ENCODE measurements around the gene C5.

The C5 gene

DNA sequence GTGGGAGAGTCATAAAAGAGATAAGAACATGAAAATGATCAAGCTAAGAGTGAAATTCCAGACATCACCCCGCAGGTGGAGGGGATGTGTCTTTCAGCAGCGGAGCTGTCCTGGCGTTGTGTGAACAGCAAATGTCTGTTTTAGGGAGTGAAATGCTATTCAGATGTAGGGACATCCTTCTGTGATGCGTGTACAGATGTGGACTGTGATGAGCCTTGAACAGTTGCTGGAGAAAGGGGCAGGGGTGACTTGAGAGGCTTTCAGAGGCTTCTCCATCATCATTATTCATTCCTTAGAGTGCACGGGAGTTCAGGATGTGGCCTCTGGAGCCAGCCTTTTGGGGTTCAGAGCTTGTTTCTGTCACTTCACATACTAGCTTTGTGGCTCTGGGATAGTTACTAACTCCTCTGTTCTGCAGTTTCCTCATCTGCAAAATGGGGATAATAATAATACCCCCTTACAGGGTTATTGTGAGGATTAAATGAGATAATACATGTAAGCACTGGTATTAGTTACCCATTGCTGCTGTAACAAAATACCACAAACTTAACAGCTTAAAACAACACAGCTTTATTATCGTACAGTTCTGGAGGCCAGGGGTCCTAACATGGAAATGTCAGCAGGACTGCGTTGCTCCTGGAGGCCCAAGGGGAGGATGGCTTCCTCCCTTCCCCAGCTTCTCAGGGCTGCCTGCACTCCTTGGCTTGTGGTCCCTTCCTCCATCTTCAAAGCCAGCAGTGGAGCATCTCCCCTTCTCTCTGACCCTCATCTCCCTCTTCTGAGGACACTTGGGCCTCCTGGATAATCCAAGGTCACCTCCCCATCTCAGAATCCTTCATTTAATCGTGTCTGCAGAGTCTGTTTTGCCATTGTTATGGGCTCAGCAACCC, 132.8 kb downstream of the C5 start:
- Mint-ChIP-seq H3K4me1 (ENCODE audit: low read depth) (peaks cover 71% of the 10 kb centered on the region), H3K4me3 (peak overlapping the region; percentile 69), H3K36me3 (ENCODE audit: low read depth) (peaks cover 87% of the 10 kb centered on the region)

DNA sequence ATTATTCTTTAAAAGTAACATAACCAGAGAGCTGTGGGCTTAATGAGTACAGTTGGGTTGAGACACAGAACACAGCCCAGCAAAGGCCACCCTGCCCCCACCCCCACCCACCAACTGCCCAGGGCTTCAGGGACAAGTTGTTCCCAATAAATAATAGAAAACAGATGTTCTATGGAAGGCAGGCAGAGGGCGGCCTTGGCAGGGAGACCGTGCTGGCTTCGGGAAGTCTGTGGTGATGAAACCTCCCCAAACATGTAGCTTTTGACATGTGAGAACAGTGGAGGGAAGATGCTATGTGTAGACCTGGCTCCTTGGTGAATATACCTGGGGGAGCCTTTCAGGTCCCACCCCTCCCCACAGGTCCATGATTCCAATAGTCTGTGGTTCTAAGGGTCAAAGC, 133.5 kb downstream of the C5 start:
- peak overlapping the region; percentile 86 for H3K27ac Mint-ChIP-seq
- no peak for DNase-seq (ENCODE audit: low spot score)
- H3K9me3 Mint-ChIP-seq = peaks cover 4% of the 10 kb centered on the region
- H3K36me3 Mint-ChIP-seq (ENCODE audit: low read depth) = peaks cover 87% of the 10 kb centered on the region
- H3K4me1 Mint-ChIP-seq (ENCODE audit: low read depth) = peaks cover 69% of the 10 kb centered on the region
- H3K27me3 Mint-ChIP-seq (ENCODE audit: low read depth) = no peaks in the 10 kb centered on the region
- peak overlapping the region; percentile 69 for H3K4me3 Mint-ChIP-seq

More for the DNA sequence above, 132.8 kb downstream of the C5 start:
- peak overlapping the region; percentile 80 for H3K27ac Mint-ChIP-seq
- peaks cover 4% of the 10 kb centered on the region for H3K9me3 Mint-ChIP-seq
- no peak for DNase-seq (ENCODE audit: low spot score)
- no peaks in the 10 kb centered on the region for H3K27me3 Mint-ChIP-seq (ENCODE audit: low read depth)

DNA sequence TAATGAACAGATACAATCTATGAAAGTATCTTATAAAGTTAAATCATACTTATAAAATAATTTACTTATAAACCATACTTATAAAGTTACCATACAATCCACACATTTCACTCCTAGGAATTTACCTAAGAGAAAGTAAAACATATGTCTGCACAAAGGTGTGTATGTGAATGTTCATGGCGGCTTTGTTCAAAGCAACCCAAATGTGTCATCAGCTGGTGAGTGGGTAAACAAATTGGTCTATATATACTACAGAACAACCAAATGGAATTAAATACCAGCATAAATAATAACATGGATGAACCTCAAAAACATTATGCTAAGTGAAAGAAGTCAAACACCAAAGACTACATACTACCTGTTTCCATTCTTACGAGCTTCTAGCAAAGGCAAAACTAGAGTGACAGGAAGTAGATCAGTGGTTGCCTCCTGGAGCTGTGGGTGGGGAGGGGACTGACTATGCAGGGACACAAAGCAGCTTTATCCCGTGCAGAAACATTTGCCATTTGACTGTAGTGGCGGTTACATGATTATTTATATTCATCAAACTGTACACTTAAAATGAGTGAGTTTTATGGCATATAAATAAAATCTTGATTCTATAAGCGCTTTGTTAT, 134.1 kb downstream of the C5 start:
- Mint-ChIP-seq H3K36me3 (ENCODE audit: low read depth) (peaks cover 87% of the 10 kb centered on the region), H3K4me1 (ENCODE audit: low read depth) (peaks cover 66% of the 10 kb centered on the region), H3K9me3 (peaks cover 4% of the 10 kb centered on the region), H3K4me3 (peak overlapping the region; percentile 76), H3K27me3 (ENCODE audit: low read depth) (no peaks in the 10 kb centered on the region), H3K27ac (peak overlapping the region; percentile 86)
- peak; percentile 48 for DNase-seq (ENCODE audit: low spot score)

- DNase-seq (ENCODE audit: low spot score) = no peak
- Mint-ChIP-seq H3K27ac (peak overlapping the region; percentile 49), H3K36me3 (ENCODE audit: low read depth) (peaks cover 86% of the 10 kb centered on the region), H3K9me3 (peaks cover 4% of the 10 kb centered on the region), H3K4me3 (no peak overlapping the region), H3K27me3 (ENCODE audit: low read depth) (no peaks in the 10 kb centered on the region), H3K4me1 (ENCODE audit: low read depth) (peaks cover 65% of the 10 kb centered on the region)
Measured at GRCh38 chr9:120914953-120915352, 135.1 kb downstream of the C5 start.

DNA sequence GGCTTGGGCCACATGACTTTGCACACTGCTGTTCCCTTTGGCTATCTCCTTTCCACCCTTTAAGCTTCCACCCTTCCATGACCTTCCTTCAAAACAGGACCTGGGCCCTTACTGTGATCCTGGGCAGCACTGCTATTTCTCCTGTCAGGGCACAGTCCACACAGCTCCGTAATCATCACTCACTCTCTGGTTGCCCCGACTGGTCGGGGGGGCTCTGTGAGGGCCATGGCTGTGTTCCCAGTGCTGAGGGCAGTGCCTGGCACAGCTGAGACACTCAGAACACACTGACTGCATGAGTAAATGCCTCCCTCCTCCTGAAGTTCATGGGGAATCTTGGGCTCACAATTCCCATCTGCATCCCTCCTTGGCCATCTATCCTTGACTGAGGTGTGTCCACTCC, 135.7 kb downstream of the C5 start:
- Mint-ChIP-seq H3K36me3 (ENCODE audit: low read depth) (peaks cover 86% of the 10 kb centered on the region), H3K27me3 (ENCODE audit: low read depth) (no peaks in the 10 kb centered on the region), H3K4me1 (ENCODE audit: low read depth) (peaks cover 62% of the 10 kb centered on the region), H3K4me3 (no peak overlapping the region), H3K9me3 (peaks cover 4% of the 10 kb centered on the region), H3K27ac (no peak overlapping the region)
- no peak for DNase-seq (ENCODE audit: low spot score)

- Mint-ChIP-seq H3K4me3 (no peak overlapping the region), H3K9me3 (peaks cover 4% of the 10 kb centered on the region), H3K4me1 (ENCODE audit: low read depth) (peaks cover 63% of the 10 kb centered on the region), H3K36me3 (ENCODE audit: low read depth) (peaks cover 86% of the 10 kb centered on the region), H3K27me3 (ENCODE audit: low read depth) (no peaks in the 10 kb centered on the region), H3K27ac (no peak overlapping the region)
- DNase-seq (ENCODE audit: low spot score) = no peak
Measured at GRCh38 chr9:120913647-120914264, 136.3 kb downstream of the C5 start.

- Mint-ChIP-seq H3K27ac (peak overlapping the region; percentile 50), H3K9me3 (peaks cover 4% of the 10 kb centered on the region), H3K4me3 (no peak overlapping the region), H3K27me3 (ENCODE audit: low read depth) (no peaks in the 10 kb centered on the region), H3K36me3 (ENCODE audit: low read depth) (peaks cover 85% of the 10 kb centered on the region), H3K4me1 (ENCODE audit: low read depth) (peaks cover 60% of the 10 kb centered on the region)
- DNase-seq (ENCODE audit: low spot score) = no peak
Measured at GRCh38 chr9:120912958-120913646, 137.0 kb downstream of the C5 start.

DNA sequence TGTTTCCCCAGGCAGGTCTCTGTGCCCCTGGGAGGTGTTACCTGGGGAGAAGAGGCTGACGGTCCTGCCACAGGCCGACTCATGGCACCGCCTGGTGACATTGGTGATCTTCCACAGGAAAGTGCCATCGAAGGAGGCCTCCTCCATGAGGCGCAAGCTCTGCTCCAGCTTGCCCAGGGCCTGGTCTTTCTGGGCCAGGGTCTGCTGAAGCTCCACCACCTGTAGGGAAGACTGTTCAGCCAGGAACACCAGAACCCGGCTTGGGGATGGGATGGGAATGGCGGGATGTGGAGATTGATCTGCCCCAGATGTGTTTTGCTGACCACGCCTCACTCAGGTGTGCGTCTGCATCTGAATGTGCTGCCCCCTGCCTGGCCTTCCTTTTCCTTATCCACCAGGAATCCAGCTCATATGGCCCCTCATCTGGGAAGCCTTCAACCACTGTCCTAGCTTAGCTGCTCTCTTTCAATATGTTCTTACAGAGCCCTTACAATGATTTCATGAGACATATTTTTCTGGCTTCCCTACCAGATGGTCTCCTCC, 138.7 kb downstream of the C5 start:
- no peak overlapping the region for H3K4me3 Mint-ChIP-seq
- H3K27me3 Mint-ChIP-seq (ENCODE audit: low read depth) = no peaks in the 10 kb centered on the region
- peak overlapping the region; percentile 42 for H3K27ac Mint-ChIP-seq
- H3K9me3 Mint-ChIP-seq = no peaks in the 10 kb centered on the region
- peaks cover 85% of the 10 kb centered on the region for H3K36me3 Mint-ChIP-seq (ENCODE audit: low read depth)
- DNase-seq (ENCODE audit: low spot score) = no peak
- H3K4me1 Mint-ChIP-seq (ENCODE audit: low read depth) = peaks cover 61% of the 10 kb centered on the region

DNA sequence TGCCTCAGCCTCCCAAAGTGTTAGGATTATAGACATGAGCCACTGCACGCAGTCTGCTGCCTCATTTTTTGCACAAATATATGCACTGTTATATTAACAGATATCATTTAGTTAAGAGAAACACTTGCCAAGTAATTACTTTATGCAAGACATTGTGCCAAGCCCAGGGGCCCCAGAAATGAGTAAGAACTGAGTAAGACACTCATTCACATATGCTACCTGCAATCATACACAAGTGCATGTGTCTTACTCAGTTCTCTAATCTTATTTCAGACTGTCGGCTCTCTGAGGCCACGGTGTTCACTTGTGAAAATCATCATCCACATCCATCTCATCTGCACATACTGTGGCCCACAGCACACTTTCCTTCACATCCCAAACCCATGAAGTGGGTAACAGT, 139.4 kb downstream of the C5 start:
- H3K27ac Mint-ChIP-seq = peak overlapping the region; percentile 42
- no peaks in the 10 kb centered on the region for H3K9me3 Mint-ChIP-seq
- no peaks in the 10 kb centered on the region for H3K27me3 Mint-ChIP-seq (ENCODE audit: low read depth)
- DNase-seq (ENCODE audit: low spot score) = no peak
- H3K4me3 Mint-ChIP-seq = peak overlapping the region; percentile 12
- peaks cover 86% of the 10 kb centered on the region for H3K36me3 Mint-ChIP-seq (ENCODE audit: low read depth)
- peaks cover 61% of the 10 kb centered on the region for H3K4me1 Mint-ChIP-seq (ENCODE audit: low read depth)

DNA sequence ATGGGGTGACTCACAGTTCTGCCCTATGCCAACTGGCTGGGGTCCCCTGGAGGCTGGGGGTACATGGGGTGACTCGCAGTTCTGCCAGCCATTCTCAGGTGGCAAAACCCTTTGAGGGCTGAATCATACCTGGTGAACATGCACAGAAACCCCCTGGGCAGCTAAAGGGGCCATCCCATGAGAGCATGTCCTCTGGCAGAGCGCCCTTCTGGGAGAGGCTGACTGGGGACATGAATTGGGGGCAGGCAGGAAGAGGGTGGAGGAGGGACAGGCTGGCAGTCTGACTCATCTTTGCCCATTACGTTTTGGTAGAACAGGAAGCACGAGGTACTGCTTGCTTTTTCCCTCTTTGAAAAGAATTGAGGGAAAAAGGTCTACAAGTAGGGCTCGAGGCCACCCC, 140.2 kb downstream of the C5 start:
- Mint-ChIP-seq H3K4me1 (ENCODE audit: low read depth) (peaks cover 68% of the 10 kb centered on the region), H3K4me3 (no peak overlapping the region)
- no peak for DNase-seq (ENCODE audit: low spot score)

DNA sequence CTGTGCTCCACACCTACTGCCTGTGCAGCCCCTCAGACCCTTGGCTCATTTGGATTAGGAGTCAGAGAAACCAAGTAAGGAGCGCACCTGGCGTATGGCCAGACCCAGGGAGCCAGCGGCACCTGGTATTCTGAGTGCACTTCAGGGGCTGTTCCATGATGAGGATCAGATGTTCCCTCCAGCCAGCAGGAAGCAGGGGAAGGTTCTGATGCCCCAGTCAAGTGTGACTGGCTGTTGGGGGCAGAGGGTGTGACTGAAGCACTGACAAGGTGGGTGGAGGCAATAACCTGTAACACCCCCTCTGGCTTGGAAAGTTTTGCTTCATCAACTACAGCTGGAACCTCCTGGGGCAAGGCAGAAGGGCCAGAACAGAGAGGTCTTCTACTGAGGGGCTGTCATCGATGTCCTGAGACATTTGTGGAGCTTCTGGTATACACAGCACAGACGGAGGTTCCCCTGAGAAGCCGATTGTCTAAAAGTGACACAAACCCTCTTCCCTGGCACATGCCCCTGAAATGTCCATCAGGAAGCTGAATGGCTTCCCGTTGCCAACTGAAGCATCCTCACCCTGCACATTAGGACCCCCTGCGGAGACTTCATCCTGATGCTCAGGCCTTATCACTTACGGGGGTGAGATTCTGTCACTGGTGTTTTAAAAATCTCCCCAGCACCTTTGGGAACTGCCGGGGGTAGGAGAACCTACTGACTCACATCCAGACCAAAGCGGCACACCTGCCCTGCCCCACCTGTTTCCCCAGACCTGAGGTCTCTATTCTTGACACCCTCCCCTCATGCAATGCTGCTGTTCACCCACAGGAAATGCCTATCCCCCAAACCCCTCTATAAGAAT, 144.5 kb downstream of the C5 start:
- peaks cover 70% of the 10 kb centered on the region for H3K4me1 Mint-ChIP-seq (ENCODE audit: low read depth)
- H3K27ac Mint-ChIP-seq = peak overlapping the region; percentile 90
- H3K4me3 Mint-ChIP-seq = peak overlapping the region; percentile 47
- no peaks in the 10 kb centered on the region for H3K9me3 Mint-ChIP-seq
- H3K27me3 Mint-ChIP-seq (ENCODE audit: low read depth) = no peaks in the 10 kb centered on the region
- peaks cover 90% of the 10 kb centered on the region for H3K36me3 Mint-ChIP-seq (ENCODE audit: low read depth)
- no peak for DNase-seq (ENCODE audit: low spot score)

More for the DNA sequence above, 140.2 kb downstream of the C5 start:
- Mint-ChIP-seq H3K27me3 (ENCODE audit: low read depth) (no peaks in the 10 kb centered on the region), H3K36me3 (ENCODE audit: low read depth) (peaks cover 92% of the 10 kb centered on the region), H3K9me3 (no peaks in the 10 kb centered on the region), H3K27ac (peak overlapping the region; percentile 55)

GRCh38 chr9:120904978-120905301, 145.1 kb downstream of the C5 start:
- Mint-ChIP-seq H3K4me3 (peak overlapping the region; percentile 34), H3K27me3 (ENCODE audit: low read depth) (no peaks in the 10 kb centered on the region), H3K36me3 (ENCODE audit: low read depth) (peaks cover 91% of the 10 kb centered on the region), H3K4me1 (ENCODE audit: low read depth) (peaks cover 70% of the 10 kb centered on the region), H3K9me3 (no peaks in the 10 kb centered on the region), H3K27ac (peak overlapping the region; percentile 90)
- DNase-seq (ENCODE audit: low spot score) = no peak

Data from T-helper 2 cell treated with Interferon-gamma antibody and Interleukin-4, amounts not matched to agents 5 μg/mL and 100 μg/mL, for 36 hours (primary cell).